ENCODE measurements around the gene LRRC4C. TPM values are rescaled to one million over a fixed set of nuclear protein-coding genes. Genes with fewer than 3 reads are reported as not detected.

Gene LRRC4C
- total RNA-seq, 6 donors from 2014 or later, result 0.37 to 1.2 (median 1.0) TPM; not detected in 2

GRCh38 chr11:40226654-40227053, 1232.8 kb downstream of the LRRC4C start:
- 44 to 46% methylated on average over 2 of the region's 2 CpGs for WGBS, 2 donors
- Histone ChIP-seq H3K27ac (no peak overlapping the region), H3K4me1 (no peaks in the 10 kb centered on the region), H3K4me3 (no peak overlapping the region), H3K27me3 (no peaks in the 10 kb centered on the region), H3K36me3 (no peaks in the 10 kb centered on the region), H3K9me3 (no peaks in the 10 kb centered on the region)
- ATAC-seq (ENCODE audit: low FRiP score in 2 of 2) (no peak), DNase-seq (no peak)
- TF ChIP-seq POLR2AphosphoS5 (IDR thresholded peaks at IDR 0.05), result no peak
- no peak for TF ChIP-seq CTCF (IDR thresholded peaks at IDR 0.05)
- TF ChIP-seq EP300 (IDR thresholded peaks at IDR 0.05), result no peak

- WGBS, 2 donors, result 84 to 92% methylated on average over 2 of the region's 2 CpGs
- H3K27ac ChIP-seq, result no peak overlapping the region
- H3K27me3 ChIP-seq, result no peaks in the 10 kb centered on the region
- ATAC-seq (ENCODE audit: low FRiP score in 2 of 2), result no peak
- H3K36me3 ChIP-seq, result no peaks in the 10 kb centered on the region
- TF ChIP-seq CTCF (IDR thresholded peaks at IDR 0.05) (no peak), POLR2AphosphoS5 (IDR thresholded peaks at IDR 0.05) (no peak), POLR2A (IDR thresholded peaks at IDR 0.05) (no peak), EP300 (IDR thresholded peaks at IDR 0.05) (no peak)
- no peak for DNase-seq
- H3K4me1 ChIP-seq, result no peaks in the 10 kb centered on the region
- H3K9me3 ChIP-seq, result no peaks in the 10 kb centered on the region
- H3K4me3 ChIP-seq, result no peak overlapping the region
These were observed 1235.7 kb downstream of the LRRC4C start for GRCh38 chr11:40223596-40224330.

- Histone ChIP-seq H3K4me1 (no peaks in the 10 kb centered on the region), H3K36me3 (no peaks in the 10 kb centered on the region), H3K27ac (no peak overlapping the region), H3K9me3 (no peaks in the 10 kb centered on the region), H3K4me3 (no peak overlapping the region), H3K27me3 (no peaks in the 10 kb centered on the region)
- DNase-seq, result no peak
- TF ChIP-seq POLR2AphosphoS5 (IDR thresholded peaks at IDR 0.05) (no peak), POLR2A (IDR thresholded peaks at IDR 0.05) (no peak), EP300 (IDR thresholded peaks at IDR 0.05) (no peak), CTCF (IDR thresholded peaks at IDR 0.05) (no peak)
- 79 to 85% methylated on average over 3 of the region's 3 CpGs for WGBS, 2 donors
- no peak for ATAC-seq (ENCODE audit: low FRiP score in 2 of 2)
These were observed 1240.1 kb downstream of the LRRC4C start for GRCh38 chr11:40219401-40219800.

- Histone ChIP-seq H3K27ac (no peak overlapping the region), H3K36me3 (no peaks in the 10 kb centered on the region), H3K9me3 (no peaks in the 10 kb centered on the region), H3K4me3 (no peak overlapping the region), H3K4me1 (no peaks in the 10 kb centered on the region), H3K27me3 (no peaks in the 10 kb centered on the region)
- no peak for DNase-seq
- no peak for ATAC-seq (ENCODE audit: low FRiP score in 2 of 2)
- 83 to 85% methylated on average over 2 of the region's 2 CpGs for WGBS, 2 donors
- no peak for TF ChIP-seq POLR2AphosphoS5 (IDR thresholded peaks at IDR 0.05)
- no peak for TF ChIP-seq CTCF (IDR thresholded peaks at IDR 0.05)
- TF ChIP-seq EP300 (IDR thresholded peaks at IDR 0.05), result no peak
- TF ChIP-seq POLR2A (IDR thresholded peaks at IDR 0.05), result no peak
These were observed 1243.9 kb downstream of the LRRC4C start for GRCh38 chr11:40215556-40215955.

- no peaks in the 10 kb centered on the region for H3K4me1 ChIP-seq
- no peak overlapping the region for H3K27ac ChIP-seq
- H3K36me3 ChIP-seq, result no peaks in the 10 kb centered on the region
- ATAC-seq (ENCODE audit: low FRiP score in 2 of 2) (no peak), DNase-seq (no peak)
- TF ChIP-seq POLR2AphosphoS5 (IDR thresholded peaks at IDR 0.05) (no peak), POLR2A (IDR thresholded peaks at IDR 0.05) (no peak), EP300 (IDR thresholded peaks at IDR 0.05) (no peak), CTCF (IDR thresholded peaks at IDR 0.05) (no peak)
- H3K9me3 ChIP-seq, result no peaks in the 10 kb centered on the region
- no peaks in the 10 kb centered on the region for H3K27me3 ChIP-seq
- no peak overlapping the region for H3K4me3 ChIP-seq
These were observed 1252.0 kb downstream of the LRRC4C start for GRCh38 chr11:40207416-40207815.
